CD4-positive, CD25-positive, alpha-beta regulatory T cell (primary cell): ENCODE results near the gene SMC2. TPM values are rescaled to one million over a fixed set of nuclear protein-coding genes. Genes with fewer than 3 reads are reported as not detected.

Source experiments
- ATAC-seq, 2 donors: fragments of 150-1000 bp; cut with Tn5 transposase; one replicate each; pipeline ENCODE4 v1.10.0; 2021; ENCODE audit warnings: low read depth in 2 of 2, moderate number of reproducible peaks in 2 of 2, moderate library complexity in 1 of 2
- DNase-seq, 3 donors: peaks; one replicate each; pipeline versions ENCODE4 v3.0.0 to v3.0.0-alpha.2; 2012 to 2022; ENCODE audit warnings: mixed read lengths in 1 of 3
- H3K27ac ChIP-seq: one replicate; pipeline ENCODE4 v1.7.0; 2013; ENCODE audit warnings: mild to moderate bottlenecking, low read length; ENCODE audit not compliant: insufficient read depth, poor library complexity, severe bottlenecking
- H3K27me3 ChIP-seq: one replicate; pipeline ENCODE4 v1.7.0; 2013; ENCODE audit warnings: low read length; ENCODE audit not compliant: control insufficient read depth, insufficient read depth
- H3K36me3 ChIP-seq: one replicate; pipeline ENCODE4 v1.7.0; 2013; ENCODE audit warnings: mild to moderate bottlenecking, low read length, moderate library complexity; ENCODE audit not compliant: control insufficient read depth, insufficient read depth
- H3K4me1 ChIP-seq: 2 replicates; pipeline ENCODE4 v1.7.0; 2013; ENCODE audit warnings: mild to moderate bottlenecking, low read length; ENCODE audit not compliant: insufficient read depth, control insufficient read depth, poor library complexity, severe bottlenecking
- H3K4me3 ChIP-seq: one replicate; pipeline ENCODE4 v1.7.0; 2013; ENCODE audit warnings: low read depth, mild to moderate bottlenecking, low read length, moderate library complexity
- H3K9me3 ChIP-seq, 2 experiments: 1 replicate in 1 of 2; 2 replicates in 1 of 2; pipeline ENCODE4 v1.7.0; 2013; ENCODE audit warnings: low read length in 2 of 2, mild to moderate bottlenecking in 1 of 2, moderate library complexity in 1 of 2; ENCODE audit not compliant: control insufficient read depth in 2 of 2
- H3K27ac Mint-ChIP-seq, 3 donors: one replicate each; pipeline ENCODE4 v1.8.0; 2020 to 2022; ENCODE audit warnings: mild to moderate bottlenecking in 3 of 3, mixed read lengths in 3 of 3, moderate library complexity in 2 of 3
- H3K27me3 Mint-ChIP-seq: one replicate; pipeline ENCODE4 v1.8.0; 2022; ENCODE audit warnings: mild to moderate bottlenecking, mixed read lengths
- H3K36me3 Mint-ChIP-seq: one replicate; pipeline ENCODE4 v1.8.0; 2020; ENCODE audit warnings: mixed read lengths
- H3K4me1 Mint-ChIP-seq, 4 donors: one replicate each; pipeline ENCODE4 v1.8.0; 2020 to 2022; ENCODE audit warnings: mixed read lengths in 4 of 4, mild to moderate bottlenecking in 1 of 4
- H3K4me3 Mint-ChIP-seq, 4 donors: one replicate each; pipeline ENCODE4 v1.8.0; 2020 to 2022; ENCODE audit warnings: mild to moderate bottlenecking in 4 of 4, mixed read lengths in 4 of 4, moderate library complexity in 3 of 4
- H3K9me3 Mint-ChIP-seq, 7 donors: one replicate each; pipeline ENCODE4 v1.8.0; 2020 to 2022; ENCODE audit warnings: mixed read lengths in 7 of 7, mild to moderate bottlenecking in 3 of 7, moderate library complexity in 2 of 7
- polyA plus RNA-seq, 4 donors: library from polyadenylated mRNA; unstranded; fragments of 300-500 nt; fragmentation: Illumina TruSeq; gene quantifications; one replicate each; pipeline ENCODE4 v1.2.3, GENCODE V29; 2021
- total RNA-seq: library from RNA; stranded (reverse); gene quantifications from one replicate; pipeline ENCODE4 v1.2.3, GENCODE V29; 2022

The SMC2 gene
- total and polyA plus RNA-seq, 5 donors from 2014 or later: 6.2 to 9.8 (median 7.7) TPM

GRCh38 chr9:104107799-104108198 lies 13.7 kb downstream of the SMC2 start:
- H3K27ac ChIP-seq: no peak overlapping the region
- Mint-ChIP-seq H3K9me3 (no peaks in the 10 kb centered on the region), H3K27me3 (no peaks in the 10 kb centered on the region), H3K4me3 (no peak overlapping the region), H3K4me1 (peaks cover 0 to 2% (median 0%) of the 10 kb centered on the region in 4 donors), H3K27ac (no peak overlapping the region), H3K36me3 (peaks cover 44% of the 10 kb centered on the region)
- no peak for DNase-seq
- no peaks in the 10 kb centered on the region for H3K9me3 ChIP-seq
- H3K4me3 ChIP-seq: no peak overlapping the region
- no peak for ATAC-seq
- H3K4me1 ChIP-seq: no peaks in the 10 kb centered on the region
- H3K27me3 ChIP-seq: no peaks in the 10 kb centered on the region
- peaks cover 45% of the 10 kb centered on the region for H3K36me3 ChIP-seq

GRCh38 chr9:104108315-104108714 lies 14.2 kb downstream of the SMC2 start:
- Histone ChIP-seq H3K4me1 (no peaks in the 10 kb centered on the region), H3K36me3 (peaks cover 40% of the 10 kb centered on the region), H3K9me3 (no peaks in the 10 kb centered on the region), H3K4me3 (no peak overlapping the region), H3K27ac (no peak overlapping the region), H3K27me3 (no peaks in the 10 kb centered on the region)
- Mint-ChIP-seq H3K27ac (peak overlapping the region in 1 of 3 donors; percentile 18), H3K9me3 (no peaks in the 10 kb centered on the region), H3K36me3 (peaks cover 42% of the 10 kb centered on the region), H3K27me3 (no peaks in the 10 kb centered on the region), H3K4me1 (peaks cover 0 to 2% (median 0%) of the 10 kb centered on the region in 4 donors), H3K4me3 (no peak overlapping the region)
- DNase-seq: no peak
- ATAC-seq: no peak

GRCh38 chr9:104110509-104110908 lies 16.4 kb downstream of the SMC2 start:
- H3K9me3 ChIP-seq: no peaks in the 10 kb centered on the region
- Mint-ChIP-seq H3K36me3 (peaks cover 37% of the 10 kb centered on the region), H3K27me3 (no peaks in the 10 kb centered on the region), H3K4me3 (no peak overlapping the region), H3K9me3 (no peaks in the 10 kb centered on the region), H3K4me1 (peaks cover 0 to 2% (median 0%) of the 10 kb centered on the region in 4 donors), H3K27ac (no peak overlapping the region)
- H3K27ac ChIP-seq: no peak overlapping the region
- DNase-seq (no peak), ATAC-seq (no peak)
- no peaks in the 10 kb centered on the region for H3K27me3 ChIP-seq
- no peak overlapping the region for H3K4me3 ChIP-seq
- peaks cover 28% of the 10 kb centered on the region for H3K36me3 ChIP-seq
- no peaks in the 10 kb centered on the region for H3K4me1 ChIP-seq

- peaks cover 55% of the 10 kb centered on the region for H3K36me3 Mint-ChIP-seq
Observed at GRCh38 chr9:104118916-104119315, 24.8 kb downstream of the SMC2 start.

GRCh38 chr9:104121022-104121421 lies 26.9 kb downstream of the SMC2 start:
- DNase-seq: peak in 1 of 3 donors; percentile 2
- no peaks in the 10 kb centered on the region for H3K27me3 Mint-ChIP-seq
- H3K4me1 ChIP-seq: no peaks in the 10 kb centered on the region
- H3K4me3 ChIP-seq: no peak overlapping the region
- no peaks in the 10 kb centered on the region for H3K9me3 ChIP-seq
- no peaks in the 10 kb centered on the region for H3K9me3 Mint-ChIP-seq
- H3K27ac Mint-ChIP-seq: no peak overlapping the region
- H3K4me3 Mint-ChIP-seq: no peak overlapping the region
- no peak for ATAC-seq
- H3K27ac ChIP-seq: no peak overlapping the region
- no peaks in the 10 kb centered on the region for H3K27me3 ChIP-seq
- no peaks in the 10 kb centered on the region for H3K4me1 Mint-ChIP-seq
- peaks cover 57% of the 10 kb centered on the region for H3K36me3 Mint-ChIP-seq
- peaks cover 25% of the 10 kb centered on the region for H3K36me3 ChIP-seq

More at GRCh38 chr9:104118916-104119315, 24.8 kb downstream of the SMC2 start:
- no peaks in the 10 kb centered on the region for H3K9me3 ChIP-seq
- Mint-ChIP-seq H3K27ac (no peak overlapping the region), H3K9me3 (no peaks in the 10 kb centered on the region), H3K4me3 (no peak overlapping the region), H3K4me1 (peaks cover 0 to 3% (median 0%) of the 10 kb centered on the region in 4 donors), H3K27me3 (no peaks in the 10 kb centered on the region)
- H3K27me3 ChIP-seq: no peaks in the 10 kb centered on the region
- H3K4me1 ChIP-seq: no peaks in the 10 kb centered on the region
- no peak for ATAC-seq
- DNase-seq: no peak
- H3K27ac ChIP-seq: no peak overlapping the region
- peaks cover 16% of the 10 kb centered on the region for H3K36me3 ChIP-seq
- H3K4me3 ChIP-seq: no peak overlapping the region

GRCh38 chr9:104138243-104138868 lies 44.2 kb downstream of the SMC2 start:
- no peak overlapping the region for H3K27ac Mint-ChIP-seq

GRCh38 chr9:104142799-104143549 lies 48.9 kb downstream of the SMC2 start:
- no peak overlapping the region for H3K27ac Mint-ChIP-seq
- H3K36me3 ChIP-seq: no peaks in the 10 kb centered on the region
- H3K27ac ChIP-seq: no peak overlapping the region
- no peaks in the 10 kb centered on the region for H3K27me3 ChIP-seq
- no peaks in the 10 kb centered on the region for H3K9me3 Mint-ChIP-seq
- no peak for DNase-seq
- ATAC-seq: no peak
- no peaks in the 10 kb centered on the region for H3K27me3 Mint-ChIP-seq
- no peaks in the 10 kb centered on the region for H3K9me3 ChIP-seq
- H3K4me3 ChIP-seq: no peak overlapping the region
- H3K4me3 Mint-ChIP-seq: no peak overlapping the region
- H3K4me1 Mint-ChIP-seq: peaks cover 0 to 6% (median 4%) of the 10 kb centered on the region in 4 donors
- H3K36me3 Mint-ChIP-seq: peaks cover 20% of the 10 kb centered on the region
- H3K4me1 ChIP-seq: no peaks in the 10 kb centered on the region

More at GRCh38 chr9:104138243-104138868, 44.2 kb downstream of the SMC2 start:
- Histone ChIP-seq H3K4me3 (no peak overlapping the region), H3K9me3 (no peaks in the 10 kb centered on the region), H3K27me3 (no peaks in the 10 kb centered on the region), H3K27ac (no peak overlapping the region), H3K36me3 (peaks cover 22% of the 10 kb centered on the region), H3K4me1 (no peaks in the 10 kb centered on the region)
- H3K4me3 Mint-ChIP-seq: no peak overlapping the region
- DNase-seq: no peak
- ATAC-seq: no peak
- H3K4me1 Mint-ChIP-seq: peaks cover 0 to 2% (median under 1%) of the 10 kb centered on the region in 4 donors
- peaks cover 0 to 6% (median 0%) of the 10 kb centered on the region in 7 donors for H3K9me3 Mint-ChIP-seq
- H3K27me3 Mint-ChIP-seq: no peaks in the 10 kb centered on the region
- H3K36me3 Mint-ChIP-seq: peaks cover 56% of the 10 kb centered on the region
